ENCODE measurements around the gene ABCC10. TPM values are rescaled to one million over a fixed set of nuclear protein-coding genes. Genes with fewer than 3 reads are reported as not detected.

The ABCC10 gene
- polyA plus RNA-seq, 3 donors, result 7.6 to 32.8 (median 10.2) TPM

GRCh38 chr6:43481075-43481474 lies 53.7 kb downstream of the ABCC10 start:
- Mint-ChIP-seq H3K27ac (peak overlapping the region in 6 of 7 donors; percentile 6 to 66 (median 34)), H3K4me3 (no peak overlapping the region), H3K4me1 (peaks cover 25% of the 10 kb centered on the region), H3K9me3 (no peaks in the 10 kb centered on the region), H3K36me3 (peaks cover 21 to 26% of the 10 kb centered on the region in 2 donors), H3K27me3 (ENCODE audit: low read depth in 3 of 3) (peaks cover 0 to 1% (median 0%) of the 10 kb centered on the region in 3 donors)
- no peaks in the 10 kb centered on the region for H3K9me3 ChIP-seq (replicated peaks in 1 of 2; ENCODE audit: control insufficient read depth in 1 of 2, insufficient read depth in 1 of 2, low read length in 2 of 2)
- intact Hi-C loops (cut with micrococcal nuclease), result no loop called here
- no CpG with 5 or more reads among the region's 2 CpGs for WGBS (ENCODE audit: insufficient coverage)
- DNase-seq, result peak in 1 of 3 donors; percentile 35
- no peak for TF ChIP-seq CTCF (IDR thresholded peaks at IDR 0.05)
- H3K9ac ChIP-seq (ENCODE audit: insufficient read depth, low read length, poor library complexity, severe bottlenecking), result no peak overlapping the region
- peaks cover 72% of the 10 kb centered on the region for H3K79me2 ChIP-seq (ENCODE audit: insufficient read depth, low read length)
- H3K4me1 ChIP-seq (ENCODE audit: control insufficient read depth in 1 of 2, insufficient read depth in 2 of 2, low read length in 2 of 2), result peaks cover 14 to 18% of the 10 kb centered on the region in 2 donors
- H3K4me3 ChIP-seq (replicated peaks in 1 of 3; ENCODE audit: low read depth in 2 of 3, low read length in 3 of 3), result no peak overlapping the region
- no peak overlapping the region for H2AFZ ChIP-seq (ENCODE audit: insufficient read depth, low read depth, low read length, poor library complexity, severe bottlenecking)
- peaks cover 16% of the 10 kb centered on the region for H4K20me1 ChIP-seq (ENCODE audit: insufficient read depth, low read length)
- no peak overlapping the region for H3K4me2 ChIP-seq (replicated peaks; ENCODE audit: extremely low read depth, low read length, poor library complexity, severe bottlenecking)
- no peak overlapping the region for H3K27ac ChIP-seq (ENCODE audit: low read depth in 1 of 2, low read length in 2 of 2)
- peaks cover 0 to 10% of the 10 kb centered on the region in 2 donors for H3K36me3 ChIP-seq (replicated peaks in 1 of 2; ENCODE audit: control insufficient read depth in 1 of 2, insufficient read depth in 2 of 2, low read length in 2 of 2)
- no peaks in the 10 kb centered on the region for H3K27me3 ChIP-seq (ENCODE audit: control insufficient read depth in 2 of 2, insufficient read depth in 2 of 2, low read length in 2 of 2)

GRCh38 chr6:43481591-43482236 lies 54.4 kb downstream of the ABCC10 start:
- peak overlapping the region in 1 of 2 donors; percentile 7 for H3K27ac ChIP-seq (ENCODE audit: low read depth in 1 of 2, low read length in 2 of 2)
- H4K20me1 ChIP-seq (ENCODE audit: insufficient read depth, low read length), result peaks cover 16% of the 10 kb centered on the region
- Mint-ChIP-seq H3K27ac (peak overlapping the region in 1 of 7 donors; percentile 71), H3K9me3 (no peaks in the 10 kb centered on the region), H3K27me3 (ENCODE audit: low read depth in 3 of 3) (peaks cover 0 to 1% (median 0%) of the 10 kb centered on the region in 3 donors), H3K4me1 (peaks cover 25% of the 10 kb centered on the region), H3K4me3 (no peak overlapping the region), H3K36me3 (peaks cover 22 to 31% of the 10 kb centered on the region in 2 donors)
- no peak for TF ChIP-seq CTCF (IDR thresholded peaks at IDR 0.05)
- H3K4me3 ChIP-seq (replicated peaks in 1 of 3; ENCODE audit: low read depth in 2 of 3, low read length in 3 of 3), result no peak overlapping the region
- H3K4me2 ChIP-seq (replicated peaks; ENCODE audit: extremely low read depth, low read length, poor library complexity, severe bottlenecking), result no peak overlapping the region
- peaks cover 72% of the 10 kb centered on the region for H3K79me2 ChIP-seq (ENCODE audit: insufficient read depth, low read length)
- 86% methylated on average over 4 of the region's 11 CpGs for WGBS (ENCODE audit: insufficient coverage)
- peaks cover 0 to 15% of the 10 kb centered on the region in 2 donors for H3K36me3 ChIP-seq (replicated peaks in 1 of 2; ENCODE audit: control insufficient read depth in 1 of 2, insufficient read depth in 2 of 2, low read length in 2 of 2)
- H3K9ac ChIP-seq (ENCODE audit: insufficient read depth, low read length, poor library complexity, severe bottlenecking), result no peak overlapping the region
- intact Hi-C loops (cut with micrococcal nuclease), result no loop called here
- peaks cover 13 to 17% of the 10 kb centered on the region in 2 donors for H3K4me1 ChIP-seq (ENCODE audit: control insufficient read depth in 1 of 2, insufficient read depth in 2 of 2, low read length in 2 of 2)
- no peak overlapping the region for H2AFZ ChIP-seq (ENCODE audit: insufficient read depth, low read depth, low read length, poor library complexity, severe bottlenecking)
- H3K27me3 ChIP-seq (ENCODE audit: control insufficient read depth in 2 of 2, insufficient read depth in 2 of 2, low read length in 2 of 2), result no peaks in the 10 kb centered on the region
- DNase-seq, result no peak
- no peaks in the 10 kb centered on the region for H3K9me3 ChIP-seq (replicated peaks in 1 of 2; ENCODE audit: control insufficient read depth in 1 of 2, insufficient read depth in 1 of 2, low read length in 2 of 2)
